ENCODE results near the gene GGT5. TPM values are rescaled to one million over a fixed set of nuclear protein-coding genes. Genes with fewer than 3 reads are reported as not detected.
"Not testable (repeated sequence)": the region's sequence is repeated elsewhere in the genome, so short reads cannot be mapped to it uniquely, and the experiment has no call there.

The GGT5 gene
- total RNA-seq, 2 donors from 2014 or later = 24.9 to 41.2 TPM

- Histone ChIP-seq H3K4me1 (no peaks in the 10 kb centered on the region), H3K36me3 (replicated peaks in 1 of 2; ENCODE audit: insufficient read depth in 1 of 2, low read depth in 2 of 2) (no peaks in the 10 kb centered on the region), H3K27ac (no peak overlapping the region), H3K27me3 (no peaks in the 10 kb centered on the region), H3K9me3 (no peaks in the 10 kb centered on the region), H3K4me3 (no peak overlapping the region)
- TF ChIP-seq POLR2A (IDR thresholded peaks at IDR 0.05) (no peak), CTCF (IDR thresholded peaks at IDR 0.05) (no peak)
- intact Hi-C loops (cut with DNase I) = no loop called here
- ATAC-seq (no peak), DNase-seq (no peak)
Measured at GRCh38 chr22:24265734-24266133, 20.9 kb upstream of the GGT5 start.

GRCh38 chr22:24264329-24264896 lies 19.5 kb upstream of the GGT5 start:
- 49 to 94% methylated on average over 2 to 4 of the region's 9 CpGs for WGBS, 2 donors
- H3K27me3 ChIP-seq; ATAC-seq; H3K36me3 ChIP-seq (replicated peaks in 1 of 2; ENCODE audit: insufficient read depth in 1 of 2, low read depth in 2 of 2); H3K4me1 ChIP-seq; DNase-seq; intact Hi-C loops (cut with DNase I); H3K4me3 ChIP-seq; H3K27ac ChIP-seq; H3K9me3 ChIP-seq: not testable (repeated sequence)

GRCh38 chr22:24263479-24263878 lies 18.6 kb upstream of the GGT5 start:
- intact Hi-C loops (cut with DNase I); H3K36me3 ChIP-seq (replicated peaks in 1 of 2; ENCODE audit: insufficient read depth in 1 of 2, low read depth in 2 of 2); H3K4me1 ChIP-seq; H3K27me3 ChIP-seq; H3K4me3 ChIP-seq; ATAC-seq; H3K9me3 ChIP-seq; H3K27ac ChIP-seq; DNase-seq: not testable (repeated sequence)
- WGBS, 2 donors = 91 to 93% methylated on average over 8 to 19 of the region's 19 CpGs

GRCh38 chr22:24262185-24262749 lies 17.4 kb upstream of the GGT5 start:
- intact Hi-C loops (cut with DNase I); H3K27ac ChIP-seq; H3K36me3 ChIP-seq (replicated peaks in 1 of 2; ENCODE audit: insufficient read depth in 1 of 2, low read depth in 2 of 2); ATAC-seq; H3K9me3 ChIP-seq; H3K4me1 ChIP-seq; DNase-seq; H3K27me3 ChIP-seq; H3K4me3 ChIP-seq: not testable (repeated sequence)
- WGBS, 2 donors = 72 to 81% methylated on average over 2 to 17 of the region's 18 CpGs

GRCh38 chr22:24259459-24259858 lies 14.6 kb upstream of the GGT5 start:
- intact Hi-C loops (cut with DNase I); H3K27me3 ChIP-seq; H3K36me3 ChIP-seq (replicated peaks in 1 of 2; ENCODE audit: insufficient read depth in 1 of 2, low read depth in 2 of 2); H3K9me3 ChIP-seq; H3K4me3 ChIP-seq; H3K27ac ChIP-seq; H3K4me1 ChIP-seq: not testable (repeated sequence)
- ATAC-seq (peak; percentile 62), DNase-seq (peak; percentile 72 to 87 (median 78))
- WGBS, 2 donors = 14 to 30% methylated on average over 4 to 10 of the region's 10 CpGs
- peak in 5 of 7 experiments; percentile 14 to 73 (median 35) for TF ChIP-seq CTCF (IDR thresholded peaks at IDR 0.05)

GRCh38 chr22:24256736-24257135 lies 11.9 kb upstream of the GGT5 start:
- H3K36me3 ChIP-seq (replicated peaks in 1 of 2; ENCODE audit: insufficient read depth in 1 of 2, low read depth in 2 of 2); H3K4me3 ChIP-seq; H3K27ac ChIP-seq; H3K4me1 ChIP-seq; intact Hi-C loops (cut with DNase I); H3K9me3 ChIP-seq; H3K27me3 ChIP-seq; ATAC-seq; DNase-seq: not testable (repeated sequence)
- WGBS, 2 donors = 80 to 92% methylated on average over 1 to 4 of the region's 7 CpGs

GRCh38 chr22:24256136-24256535 lies 11.3 kb upstream of the GGT5 start:
- DNase-seq; H3K36me3 ChIP-seq (replicated peaks in 1 of 2; ENCODE audit: insufficient read depth in 1 of 2, low read depth in 2 of 2); H3K4me1 ChIP-seq; intact Hi-C loops (cut with DNase I); ATAC-seq; H3K4me3 ChIP-seq; H3K9me3 ChIP-seq; H3K27me3 ChIP-seq; H3K27ac ChIP-seq: not testable (repeated sequence)
- WGBS, 2 donors = 91 to 100% methylated on average over 1 to 7 of the region's 13 CpGs

GRCh38 chr22:24253126-24253525 lies 8.2 kb upstream of the GGT5 start:
- H3K27ac ChIP-seq; intact Hi-C loops (cut with DNase I); H3K4me1 ChIP-seq; DNase-seq; H3K27me3 ChIP-seq; H3K9me3 ChIP-seq; ATAC-seq; H3K36me3 ChIP-seq (replicated peaks in 1 of 2; ENCODE audit: insufficient read depth in 1 of 2, low read depth in 2 of 2); H3K4me3 ChIP-seq: not testable (repeated sequence)
- WGBS, 2 donors = 71 to 88% methylated on average over 5 to 8 of the region's 12 CpGs

GRCh38 chr22:24251286-24251685 lies 6.4 kb upstream of the GGT5 start:
- DNase-seq; H3K9me3 ChIP-seq; ATAC-seq; H3K4me1 ChIP-seq; H3K4me3 ChIP-seq; H3K27ac ChIP-seq; H3K36me3 ChIP-seq (replicated peaks in 1 of 2; ENCODE audit: insufficient read depth in 1 of 2, low read depth in 2 of 2); intact Hi-C loops (cut with DNase I); H3K27me3 ChIP-seq: not testable (repeated sequence)
- WGBS, 2 donors = no CpG with 5 or more reads among the region's 28 CpGs

- H3K27me3 ChIP-seq; H3K4me3 ChIP-seq; ATAC-seq; H3K36me3 ChIP-seq (replicated peaks in 1 of 2; ENCODE audit: insufficient read depth in 1 of 2, low read depth in 2 of 2); H3K27ac ChIP-seq; H3K9me3 ChIP-seq; DNase-seq; H3K4me1 ChIP-seq: not testable (repeated sequence)
- intact Hi-C loops (cut with DNase I) = loop anchor here (5.0 kb wide), 1 partner anchor 62 kb away; no protein-coding TSS in a partner anchor
- 72% methylated on average over 3 of the region's 8 CpGs; no CpG with 5 or more reads in 1 of the 2 donors for WGBS, 2 donors
Measured at GRCh38 chr22:24249413-24249812, 4.5 kb upstream of the GGT5 start.

All from body of pancreas (tissue), 4 donors.